Smooth muscle cell (in vitro differentiated cells): Measurements from ENCODE around the gene SLC22A4. TPM values are rescaled to one million over a fixed set of nuclear protein-coding genes. Genes with fewer than 3 reads are reported as not detected.

ENCODE experiments used
- DNase-seq: peaks from one replicate; lab custom pipeline; 2025; ENCODE audit not compliant: unreplicated experiment; lab: John Stamatoyannopoulos, UW
- H2AFZ ChIP-seq: fragments of 200-600 bp; sonication (generic); 2 replicates; pipeline ENCODE4 v1.6.0; 2016; ENCODE audit warnings: antibody characterized with exemption, low read depth, mild to moderate bottlenecking
- H3F3A ChIP-seq: fragments of 200-600 bp; sonication (generic); 2 replicates; pipeline ENCODE4 v1.6.0; 2017; ENCODE audit warnings: antibody characterized with exemption, low read depth
- H3K27ac ChIP-seq: fragments of 200-600 bp; sonication (generic); 2 replicates; pipeline ENCODE4 v1.5.1; 2016; ENCODE audit warnings: low read depth, mild to moderate bottlenecking
- H3K27me3 ChIP-seq: fragments of 200-600 bp; sonication (generic); 2 replicates; pipeline ENCODE4 v1.6.1; 2016; ENCODE audit warnings: low read depth, mild to moderate bottlenecking
- H3K36me3 ChIP-seq: fragments of 200-600 bp; sonication (generic); 2 replicates; pipeline ENCODE4 v1.5.1; 2016; ENCODE audit warnings: low read depth
- H3K4me1 ChIP-seq: fragments of 200-600 bp; sonication (generic); 2 replicates; pipeline ENCODE4 v1.5.1; 2016; ENCODE audit warnings: low read depth
- H3K4me2 ChIP-seq: fragments of 200-600 bp; sonication (generic); 2 replicates; pipeline ENCODE4 v1.6.0; 2016; ENCODE audit warnings: mild to moderate bottlenecking
- H3K4me3 ChIP-seq: fragments of 200-600 bp; sonication (generic); 2 replicates; pipeline ENCODE4 v1.5.1; 2016; ENCODE audit warnings: mild to moderate bottlenecking
- H3K79me2 ChIP-seq: fragments of 200-600 bp; sonication (generic); 2 replicates; pipeline ENCODE4 v1.6.0; 2016; ENCODE audit warnings: low read depth, mild to moderate bottlenecking
- H3K9ac ChIP-seq: fragments of 200-600 bp; sonication (generic); 2 replicates; pipeline ENCODE4 v1.6.0; 2016; ENCODE audit warnings: low read depth
- H3K9me3 ChIP-seq: fragments of 200-600 bp; sonication (generic); replicated peaks from 2 replicates; pipeline ENCODE4 v1.5.1; 2016; ENCODE audit warnings: low read depth
- H4K20me1 ChIP-seq: fragments of 200-600 bp; sonication (generic); 2 replicates; pipeline ENCODE4 v1.6.0; 2016; ENCODE audit warnings: low read depth
- CTCF ChIP-seq: fragments of 200-600 bp; sonication (generic); IDR thresholded peaks from 2 replicates; pipeline ENCODE4 v1.5.1; 2017; ENCODE audit warnings: borderline replicate concordance, mild to moderate bottlenecking, antibody characterized with exemption; ENCODE audit not compliant: insufficient read depth, poor library complexity, severe bottlenecking
- WGBS: methylation state at CpG from one replicate; pipeline ENCODE4 v1.1.7; 2016; ENCODE audit warnings: low lambda C conversion rate; 5-methylcytosine and 5-hydroxymethylcytosine counted together
- polyA plus RNA-seq: library from polyadenylated mRNA; unstranded; fragments of >200 nt; fragmentation: Nextera tagmentation; extraction: Ambion mirVana; gene quantifications from 2 replicates; pipeline ENCODE4 v1.2.1, GENCODE V29; 2016
- total RNA-seq: library from RNA; depleted of rRNA; stranded (reverse); fragments of >200 nt; gene quantifications from 2 replicates; pipeline ENCODE4 v1.2.3, GENCODE V29; 2014

SLC22A4 gene
- total and polyA plus RNA-seq, 2 experiments from 2014 or later: 3.1 to 3.8 TPM

DNA sequence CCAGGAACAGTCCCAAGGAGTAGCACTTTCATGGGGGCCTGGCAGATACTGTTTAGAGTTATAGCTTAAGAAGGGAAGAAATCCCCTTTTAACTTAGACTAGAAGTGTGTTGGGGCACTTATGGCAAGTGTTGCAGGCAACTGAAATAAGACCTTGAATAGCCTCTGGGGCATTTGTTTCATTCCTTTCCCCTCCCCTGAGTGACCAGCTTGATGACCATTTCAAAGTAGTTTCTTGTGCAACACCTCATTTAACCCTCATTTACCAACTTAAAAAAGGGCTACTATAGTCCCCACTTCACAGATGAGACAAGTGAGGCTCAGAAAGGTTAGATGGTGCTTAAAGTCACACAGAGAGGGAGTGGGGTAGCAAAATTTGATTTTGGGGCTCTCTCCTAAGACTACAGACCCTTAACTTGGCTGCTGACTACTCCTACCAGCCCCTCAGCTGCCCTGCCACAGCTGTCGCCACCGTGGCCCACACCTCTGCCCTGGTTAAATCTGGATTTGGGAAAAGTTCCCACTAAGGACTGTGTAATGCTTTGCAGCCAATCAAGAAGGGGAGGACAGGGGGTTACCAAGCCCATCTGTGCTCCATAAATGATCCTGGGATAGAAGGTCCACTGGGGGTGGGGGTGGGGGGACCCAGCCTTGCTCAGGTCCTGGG lies 31.2 kb upstream of the SLC22A4 start:
- 91% methylated on average over 2 of the region's 2 CpGs for WGBS
- Histone ChIP-seq H3K27ac (peak overlapping the region; percentile 94), H3F3A (peaks cover 7% of the 10 kb centered on the region), H3K4me1 (peaks cover 34% of the 10 kb centered on the region), H2AFZ (no peak overlapping the region), H3K9ac (peak overlapping the region; percentile 69), H3K36me3 (no peaks in the 10 kb centered on the region), H4K20me1 (peaks cover 60% of the 10 kb centered on the region), H3K79me2 (peaks cover 15% of the 10 kb centered on the region), H3K4me3 (no peak overlapping the region), H3K9me3 (no peaks in the 10 kb centered on the region), H3K4me2 (peak overlapping the region; percentile 25), H3K27me3 (no peaks in the 10 kb centered on the region)
- TF ChIP-seq CTCF: no peak
- no peak for DNase-seq

DNA sequence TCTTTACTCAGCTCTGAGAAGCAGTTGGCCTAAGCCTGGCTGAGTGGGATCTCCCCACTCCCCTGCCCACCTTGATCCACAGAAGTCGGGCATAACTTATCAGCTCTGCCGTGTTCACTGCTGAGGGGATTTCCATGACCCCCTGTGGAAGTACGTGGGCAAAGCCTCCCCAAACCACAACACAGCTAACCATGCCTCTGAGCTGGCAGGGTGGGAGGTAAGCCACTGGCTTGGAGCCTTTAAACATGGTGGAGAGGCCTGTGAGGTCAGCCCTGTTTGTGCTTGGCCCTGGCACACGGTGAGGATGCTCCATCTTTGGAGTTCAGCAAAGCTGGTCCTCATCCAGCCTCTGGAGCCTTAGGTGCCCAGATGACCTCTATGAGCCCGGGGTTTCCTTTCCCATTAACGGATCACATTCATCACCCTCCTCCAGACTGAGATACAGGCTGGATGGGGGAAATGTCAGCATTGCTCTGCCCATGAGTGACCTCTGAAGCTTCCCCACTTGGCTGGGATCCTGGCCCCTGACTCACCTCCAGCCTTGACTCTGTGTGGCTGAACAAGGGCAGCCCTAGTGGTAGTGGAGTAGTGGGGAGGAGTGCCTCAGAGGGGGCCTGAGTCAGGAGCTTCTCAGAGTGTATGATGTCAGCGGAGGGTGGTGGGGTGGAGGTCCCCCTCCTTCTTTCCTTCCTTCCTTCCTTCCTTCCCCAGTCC lies 30.5 kb upstream of the SLC22A4 start:
- no peak for DNase-seq

GRCh38 chr5:132264546-132265335 lies 29.5 kb upstream of the SLC22A4 start:
- 76% methylated on average over 4 of the region's 4 CpGs for WGBS
- no peak overlapping the region for H3K4me3 ChIP-seq
- H3F3A ChIP-seq: peaks cover 8% of the 10 kb centered on the region
- TF ChIP-seq CTCF: no peak
- H2AFZ ChIP-seq: no peak overlapping the region
- H3K27ac ChIP-seq: peak overlapping the region; percentile 94
- no peak for DNase-seq
- no peaks in the 10 kb centered on the region for H3K27me3 ChIP-seq
- H3K4me2 ChIP-seq: peak overlapping the region; percentile 53
- H3K4me1 ChIP-seq: peaks cover 29% of the 10 kb centered on the region
- H3K9ac ChIP-seq: peak overlapping the region; percentile 79
- H3K79me2 ChIP-seq: peaks cover 12% of the 10 kb centered on the region
- no peaks in the 10 kb centered on the region for H3K9me3 ChIP-seq
- peaks cover 77% of the 10 kb centered on the region for H4K20me1 ChIP-seq
- H3K36me3 ChIP-seq: no peaks in the 10 kb centered on the region

More for the DNA sequence above, 30.5 kb upstream of the SLC22A4 start:
- Histone ChIP-seq H3K36me3 (no peaks in the 10 kb centered on the region), H3K27me3 (no peaks in the 10 kb centered on the region), H3K4me3 (no peak overlapping the region), H3K79me2 (peaks cover 12% of the 10 kb centered on the region), H4K20me1 (peaks cover 67% of the 10 kb centered on the region), H3F3A (peaks cover 12% of the 10 kb centered on the region), H3K4me2 (peak overlapping the region; percentile 25), H3K9ac (peak overlapping the region; percentile 79), H2AFZ (no peak overlapping the region), H3K4me1 (peaks cover 30% of the 10 kb centered on the region), H3K9me3 (no peaks in the 10 kb centered on the region), H3K27ac (peak overlapping the region; percentile 94)
- 36% methylated on average over 7 of the region's 7 CpGs for WGBS
- no peak for TF ChIP-seq CTCF
